ENCODE measurements around the gene CD7. TPM values are rescaled to one million over a fixed set of nuclear protein-coding genes. Genes with fewer than 3 reads are reported as not detected.
"Not testable (repeated sequence)": the region's sequence is repeated elsewhere in the genome, so short reads cannot be mapped to it uniquely, and the experiment has no call there.

The CD7 gene
- 0.31 and 0.46 TPM in 2 replicates for total RNA-seq
- long read RNA-seq: 0 reads

DNA sequence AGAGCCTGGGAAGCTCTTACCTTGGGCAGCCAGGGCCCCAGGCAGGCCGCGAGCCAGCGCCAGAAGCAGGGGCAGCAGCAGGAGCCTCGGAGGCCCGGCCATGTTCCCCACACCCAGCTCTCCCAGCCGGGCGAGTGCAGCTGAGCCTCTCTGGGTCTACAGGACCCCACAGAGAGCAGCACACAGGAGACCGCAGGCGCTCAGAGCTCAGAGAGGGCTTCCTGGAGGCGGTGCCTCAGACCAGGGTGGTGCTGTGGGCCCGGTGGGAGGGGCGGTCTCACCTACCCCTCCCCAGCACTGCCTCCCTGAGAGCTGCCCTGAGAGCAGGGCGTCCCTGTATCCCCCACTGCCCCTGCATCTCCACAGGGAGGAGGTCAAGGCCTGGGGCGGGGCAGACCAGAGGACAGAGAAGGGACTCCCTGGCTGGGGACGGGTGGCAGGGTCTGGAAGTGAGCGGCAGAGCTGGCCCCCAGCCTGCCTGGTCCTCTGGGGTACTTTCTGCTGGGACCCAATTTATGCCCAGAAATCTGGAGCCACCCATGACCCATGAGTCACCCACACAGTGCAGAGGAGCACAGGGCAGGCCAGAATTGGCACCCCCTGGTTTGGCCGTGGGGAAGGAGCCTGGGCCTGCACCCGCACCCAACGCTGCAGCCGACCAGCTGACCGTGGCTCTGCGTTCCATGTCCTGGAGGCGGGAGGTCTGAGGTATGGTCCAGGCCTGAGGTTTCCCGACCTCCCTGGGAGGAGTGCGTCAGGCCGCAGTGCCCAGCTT is at the start of gene CD7:
TSS of gene CD7 (minus strand) at position 215 of the 775 bp plus-strand sequence. CDS start at position 102, 113 bp downstream.
- peaks cover 4% of the 10 kb centered on the region for H3K4me1 Mint-ChIP-seq (ENCODE audit: low read depth)

DNA sequence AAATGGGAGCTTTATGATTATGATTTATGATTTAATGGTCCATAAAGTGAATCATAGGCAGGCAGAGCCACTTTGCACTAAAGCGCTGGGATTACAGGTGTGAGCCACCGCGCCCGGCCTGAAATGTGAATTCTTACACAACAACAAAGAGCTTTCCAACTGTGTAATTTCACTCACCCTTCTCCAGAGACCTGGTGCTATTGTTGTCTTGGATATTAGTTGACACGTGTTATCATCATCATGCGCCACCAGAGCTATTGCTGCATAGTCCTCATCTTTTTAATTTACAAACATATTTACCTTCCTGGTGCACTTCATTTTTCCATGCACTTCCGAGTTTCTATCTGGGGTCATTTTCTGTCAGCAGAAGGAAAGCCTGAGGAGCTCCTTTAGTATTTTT is 49.3 kb upstream of the CD7 start:
- no peak for DNase-seq (ENCODE audit: low spot score, unreplicated experiment)
- TF ChIP-seq, protein P1, sequence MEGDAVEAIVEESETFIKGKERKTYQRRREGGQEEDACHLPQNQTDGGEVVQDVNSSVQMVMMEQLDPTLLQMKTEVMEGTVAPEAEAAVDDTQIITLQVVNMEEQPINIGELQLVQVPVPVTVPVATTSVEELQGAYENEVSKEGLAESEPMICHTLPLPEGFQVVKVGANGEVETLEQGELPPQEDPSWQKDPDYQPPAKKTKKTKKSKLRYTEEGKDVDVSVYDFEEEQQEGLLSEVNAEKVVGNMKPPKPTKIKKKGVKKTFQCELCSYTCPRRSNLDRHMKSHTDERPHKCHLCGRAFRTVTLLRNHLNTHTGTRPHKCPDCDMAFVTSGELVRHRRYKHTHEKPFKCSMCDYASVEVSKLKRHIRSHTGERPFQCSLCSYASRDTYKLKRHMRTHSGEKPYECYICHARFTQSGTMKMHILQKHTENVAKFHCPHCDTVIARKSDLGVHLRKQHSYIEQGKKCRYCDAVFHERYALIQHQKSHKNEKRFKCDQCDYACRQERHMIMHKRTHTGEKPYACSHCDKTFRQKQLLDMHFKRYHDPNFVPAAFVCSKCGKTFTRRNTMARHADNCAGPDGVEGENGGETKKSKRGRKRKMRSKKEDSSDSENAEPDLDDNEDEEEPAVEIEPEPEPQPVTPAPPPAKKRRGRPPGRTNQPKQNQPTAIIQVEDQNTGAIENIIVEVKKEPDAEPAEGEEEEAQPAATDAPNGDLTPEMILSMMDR (IDR thresholded peaks at IDR 0.05; ENCODE audit: unreplicated experiment): no peak
- Mint-ChIP-seq H3K27me3 (peaks cover 35% of the 10 kb centered on the region), H3K27ac (no peak overlapping the region), H3K4me3 (ENCODE audit: low read depth) (no peak overlapping the region), H3K4me1 (ENCODE audit: low read depth) (peaks cover 7% of the 10 kb centered on the region), H3K9me3 (ENCODE audit: low read depth) (no peaks in the 10 kb centered on the region), H3K36me3 (ENCODE audit: insufficient read depth) (no peaks in the 10 kb centered on the region)

More for the DNA sequence above, at the start of gene CD7:
- TF ChIP-seq, protein P1 (IDR thresholded peaks at IDR 0.05; ENCODE audit: unreplicated experiment): no peak
- Mint-ChIP-seq H3K27me3 (peaks cover 5% of the 10 kb centered on the region), H3K27ac (no peak within 1 kb of the TSS), H3K36me3 (ENCODE audit: insufficient read depth) (no peaks in the 10 kb centered on the region), H3K4me3 (ENCODE audit: low read depth) (no peak within 1 kb of the TSS), H3K9me3 (ENCODE audit: low read depth) (no peaks in the 10 kb centered on the region)
- no peak for DNase-seq (ENCODE audit: low spot score, unreplicated experiment)

DNA sequence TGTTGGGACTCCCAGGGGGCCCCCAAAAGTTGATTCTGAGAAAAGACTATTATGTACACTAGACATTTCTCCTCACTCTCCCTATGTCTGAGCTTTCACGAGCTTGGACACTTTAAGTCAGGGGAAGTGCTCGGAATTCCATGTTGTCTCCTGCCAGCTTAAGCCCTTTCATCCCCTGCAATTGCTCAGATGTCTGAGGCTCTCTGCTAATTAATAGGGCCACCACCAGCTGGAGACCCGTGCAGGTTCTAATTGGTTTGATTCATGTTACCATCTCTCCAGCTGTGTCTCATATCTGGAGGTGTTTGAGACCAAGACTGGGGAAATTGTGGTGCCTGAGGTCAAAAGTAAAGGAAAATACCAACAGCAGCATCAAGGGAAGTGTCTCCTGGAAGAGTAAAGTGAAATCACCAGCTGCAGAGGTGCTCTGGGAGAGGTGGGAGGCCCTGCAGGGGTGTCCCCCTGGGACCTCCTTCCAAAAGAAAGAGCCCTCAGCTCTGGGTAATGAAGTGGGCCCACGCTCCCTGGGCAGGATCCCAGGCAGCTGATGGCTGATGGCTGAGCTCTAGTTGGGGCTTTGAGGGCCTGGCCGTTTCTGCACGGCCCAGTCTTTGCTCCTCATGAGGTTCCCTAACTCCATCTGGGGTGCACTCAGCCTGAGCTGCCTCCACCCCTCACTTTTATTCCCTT is 48.3 kb upstream of the CD7 start:
- Mint-ChIP-seq H3K27ac (no peak overlapping the region), H3K36me3 (ENCODE audit: insufficient read depth) (no peaks in the 10 kb centered on the region), H3K9me3 (ENCODE audit: low read depth) (no peaks in the 10 kb centered on the region), H3K4me3 (ENCODE audit: low read depth) (no peak overlapping the region), H3K4me1 (ENCODE audit: low read depth) (peaks cover 7% of the 10 kb centered on the region), H3K27me3 (peaks cover 31% of the 10 kb centered on the region)
- DNase-seq (ENCODE audit: low spot score, unreplicated experiment): no peak
- TF ChIP-seq, protein P1 (IDR thresholded peaks at IDR 0.05; ENCODE audit: unreplicated experiment): no peak

DNA sequence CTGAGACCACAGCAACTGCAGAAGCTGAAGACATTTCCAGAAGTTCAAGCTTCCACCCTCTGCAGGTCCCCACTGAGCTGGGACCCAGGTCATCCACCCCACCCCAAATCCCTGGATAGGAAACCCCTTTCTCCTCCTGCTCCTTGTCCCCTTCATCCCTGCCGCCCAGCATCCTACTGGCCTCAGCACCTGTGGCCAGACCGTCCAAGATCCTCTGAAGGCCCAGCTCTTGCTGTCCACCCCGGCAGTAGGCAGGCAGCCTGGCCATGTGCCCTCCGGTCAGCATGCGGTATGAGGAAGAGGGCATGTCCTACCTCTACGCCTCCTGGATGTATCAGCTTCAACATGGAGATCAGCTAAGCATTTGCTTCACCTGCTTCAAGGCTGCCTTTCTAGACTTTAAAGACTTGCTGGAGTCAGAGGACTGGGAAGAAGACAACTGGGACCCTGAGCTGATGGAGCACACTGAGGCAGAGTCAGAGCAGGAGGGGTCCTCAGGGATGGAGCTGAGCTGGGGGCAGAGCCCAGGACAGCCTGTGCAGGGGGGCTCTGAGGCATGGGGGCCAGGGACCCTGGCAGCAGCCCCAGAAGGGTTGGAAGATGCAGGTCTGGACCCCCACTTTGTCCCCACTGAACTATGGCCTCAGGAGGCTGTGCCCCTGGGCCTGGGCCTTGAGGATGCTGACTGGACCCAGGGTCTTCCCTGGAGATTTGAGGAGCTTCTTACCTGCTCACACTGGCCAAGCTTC is 44.7 kb upstream of the CD7 start:
- TF ChIP-seq, protein P1 (IDR thresholded peaks at IDR 0.05; ENCODE audit: unreplicated experiment): no peak
- Mint-ChIP-seq H3K27ac (no peak overlapping the region), H3K9me3 (ENCODE audit: low read depth) (no peaks in the 10 kb centered on the region), H3K4me1 (ENCODE audit: low read depth) (peaks cover under 1% of the 10 kb centered on the region), H3K27me3 (peaks cover 26% of the 10 kb centered on the region), H3K4me3 (ENCODE audit: low read depth) (no peak overlapping the region), H3K36me3 (ENCODE audit: insufficient read depth) (no peaks in the 10 kb centered on the region)
- DNase-seq (ENCODE audit: low spot score, unreplicated experiment): no peak

DNA sequence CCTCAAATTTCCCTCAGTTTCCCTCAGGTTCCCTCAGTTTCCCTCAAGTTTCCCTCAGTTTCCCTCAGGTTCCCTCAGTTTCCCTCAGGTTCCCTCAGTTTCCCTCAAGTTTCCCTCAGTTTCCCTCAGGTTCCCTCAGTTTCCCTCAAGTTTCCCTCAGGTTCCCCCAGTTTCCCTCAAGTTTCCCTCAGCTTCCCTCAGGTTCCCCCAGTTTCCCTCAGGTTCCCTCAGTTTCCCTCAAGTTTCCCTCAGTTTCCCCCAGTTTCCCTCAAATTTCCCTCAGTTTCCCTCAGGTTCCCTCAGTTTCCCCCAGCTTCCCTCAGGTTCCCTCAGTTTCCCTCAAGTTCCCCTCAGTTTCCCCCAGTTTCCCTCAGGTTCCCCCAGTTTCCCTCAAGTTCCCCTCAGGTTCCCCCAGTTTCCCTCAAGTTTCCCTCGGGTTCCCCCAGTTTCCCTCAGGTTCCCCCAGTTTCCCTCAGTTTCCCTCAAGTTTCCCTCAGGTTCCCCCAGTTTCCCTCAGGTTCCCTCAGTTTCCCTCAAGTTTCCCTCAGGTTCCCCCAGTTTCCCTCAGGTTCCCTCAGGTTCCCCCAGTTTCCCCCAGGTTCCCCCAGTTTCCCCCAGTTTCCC is 42.2 kb upstream of the CD7 start:
- H3K27me3 Mint-ChIP-seq: peaks cover 23% of the 10 kb centered on the region
- H3K9me3 Mint-ChIP-seq (ENCODE audit: low read depth); DNase-seq (ENCODE audit: low spot score, unreplicated experiment); H3K4me3 Mint-ChIP-seq (ENCODE audit: low read depth); H3K36me3 Mint-ChIP-seq (ENCODE audit: insufficient read depth); H3K4me1 Mint-ChIP-seq (ENCODE audit: low read depth); H3K27ac Mint-ChIP-seq: not testable (repeated sequence)

Data from progenitor cell of endocrine pancreas (in vitro differentiated cells).